Ovary (tissue), 9 donors: ENCODE measurements around the gene SLC30A10. TPM values are rescaled to one million over a fixed set of nuclear protein-coding genes. Genes with fewer than 3 reads are reported as not detected.
"Not testable (repeated sequence)": the region's sequence is repeated elsewhere in the genome, so short reads cannot be mapped to it uniquely, and the experiment has no call there.

ENCODE experiments used
- DNase-seq, 5 donors: peaks; one replicate each; pipeline ENCODE4 v3.0.0-alpha.2; 2019 to 2020
- H3K27ac ChIP-seq, 2 donors: fragments of 200-600 bp; one replicate each; pipeline versions ENCODE4 v1.5.1 to v1.8.0; 2019 to 2022
- H3K27me3 ChIP-seq: fragments of 200-600 bp; one replicate; pipeline ENCODE4 v1.8.0; 2022
- H3K36me3 ChIP-seq: fragments of 200-600 bp; sonication (generic); one replicate; pipeline ENCODE4 v1.5.1; 2019
- H3K4me1 ChIP-seq: one replicate; pipeline ENCODE4 v1.8.1; 2013; ENCODE audit warnings: mild to moderate bottlenecking, moderate library complexity; ENCODE audit not compliant: insufficient read depth
- H3K4me3 ChIP-seq: fragments of 200-600 bp; sonication (generic); one replicate; pipeline ENCODE4 v1.5.1; 2017
- H3K9me3 ChIP-seq, 2 donors: fragments of 200-600 bp in 1 of 2; sonication (generic) in 1 of 2; one replicate each; pipeline versions ENCODE4 v1.5.1 to v1.8.1; 2013 to 2019; ENCODE audit warnings: mild to moderate bottlenecking in 1 of 2, moderate library complexity in 1 of 2
- EP300 ChIP-seq: sonication (generic); formaldehyde crosslinking; IDR thresholded peaks from one replicate; pipeline ENCODE4 v1.6.1; 2017; ENCODE audit warnings: antibody characterized with exemption
- POLR2A ChIP-seq: fragments of 450-650 bp; IDR thresholded peaks from one replicate; pipeline ENCODE4 v1.6.1; 2017; ENCODE audit warnings: antibody characterized with exemption, mild to moderate bottlenecking, moderate library complexity
- WGBS, 3 donors: extraction: QIAGEN DNeasy Blood & Tissue Kit in 1 of 3; methylation state at CpG; one replicate each; pipeline versions ENCODE4 v1.1.5 to v1.1.7; 2013 to 2017; 5-methylcytosine and 5-hydroxymethylcytosine counted together
- intact Hi-C, 4 donors: fragments of 100-400 bp; cut with DNase I; formaldehyde crosslinking; loops; one replicate each; pipeline versions ENCODE4 v1.11.0 to v1.15.1; 2022 to 2023
- polyA plus RNA-seq, 2 donors: library from polyadenylated mRNA; stranded (reverse); fragments of 200-250 nt in 1 of 2; fragments of 350-450 nt in 1 of 2; fragmentation: Illumina TruSeq in 1 of 2; extraction: RNeasy Lipid Tissue Mini Kit (QIAGEN cat#74804) in 1 of 2; gene quantifications; one replicate each; pipeline ENCODE4 v1.2.3, GENCODE V29; 2013 to 2014
- total RNA-seq, 7 donors: library from RNA; depleted of rRNA in 2 of 7; stranded (reverse); fragments of >200 nt in 2 of 7; fragmentation: NEBNext Ultra II Directional in 3 of 7; extraction: Animal tissue kit (Norgen Biotek cat#: 25700) in 3 of 7; gene quantifications; one replicate each; pipeline versions ENCODE4 v1.1.0 to v1.2.4, GENCODE V29; 2016 to 2023
- TF ChIP-seq, protein P1 (sequence below), 3 donors: fragments of 450-650 bp in 2 of 3; fragments of 200-600 bp in 1 of 3; IDR thresholded peaks; one replicate each; pipeline versions ENCODE4 v1.5.1 to v1.8.0; 2016 to 2022; ENCODE audit warnings: antibody characterized with exemption in 3 of 3, mild to moderate bottlenecking in 1 of 3
- donor health status: DM: no; HTN: no; CAD: no; lungs with moderate emphysema.
- donor health status: DM: no; HTN: no; CAD: no.
- donor health status: Bipolar disorder and iron deficiency.
- donor health status: DM: yes; HTN: yes; CAD: no.
- donor health status: DM: no; HTN: no; CAD: no.
- donor health status: DM: yes; HTN: yes; CAD: no.

The SLC30A10 gene
- total and polyA plus RNA-seq, 9 donors = 0.18 to 2.9 (median 0.48) TPM

DNA sequence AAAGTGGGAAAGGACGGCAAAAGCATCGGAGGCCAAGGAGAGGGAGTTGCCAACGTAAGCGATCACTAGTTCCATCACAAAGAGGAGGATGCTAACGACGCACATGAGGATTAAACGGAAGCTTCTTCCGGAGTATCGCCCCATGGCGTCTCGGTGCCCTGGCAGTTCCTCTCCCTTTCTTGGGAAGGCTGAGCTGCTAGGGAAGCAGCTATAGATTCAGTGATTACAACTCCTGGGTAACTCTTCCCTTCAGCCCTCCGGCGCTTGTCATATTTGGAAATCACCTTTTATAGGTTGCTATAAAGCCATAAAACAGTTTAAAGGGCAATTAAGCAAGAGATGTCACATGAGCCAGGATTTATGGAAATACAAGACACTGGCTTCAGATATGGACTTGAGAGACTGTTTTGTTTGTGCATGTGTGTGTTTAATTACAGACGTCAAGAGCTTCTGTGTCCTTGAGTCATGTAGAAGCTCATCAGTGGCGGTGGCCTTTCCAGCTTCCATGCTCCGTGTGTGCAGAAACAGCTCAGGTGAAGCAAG, 30.6 kb upstream of the SLC30A10 start:
- intact Hi-C loops = no loop called here
- no peak overlapping the region for H3K27ac ChIP-seq
- H3K4me3 ChIP-seq = no peak overlapping the region
- no peaks in the 10 kb centered on the region for H3K9me3 ChIP-seq
- DNase-seq = no peak
- TF ChIP-seq EP300 (no peak), POLR2A (no peak)
- TF ChIP-seq, protein P1, sequence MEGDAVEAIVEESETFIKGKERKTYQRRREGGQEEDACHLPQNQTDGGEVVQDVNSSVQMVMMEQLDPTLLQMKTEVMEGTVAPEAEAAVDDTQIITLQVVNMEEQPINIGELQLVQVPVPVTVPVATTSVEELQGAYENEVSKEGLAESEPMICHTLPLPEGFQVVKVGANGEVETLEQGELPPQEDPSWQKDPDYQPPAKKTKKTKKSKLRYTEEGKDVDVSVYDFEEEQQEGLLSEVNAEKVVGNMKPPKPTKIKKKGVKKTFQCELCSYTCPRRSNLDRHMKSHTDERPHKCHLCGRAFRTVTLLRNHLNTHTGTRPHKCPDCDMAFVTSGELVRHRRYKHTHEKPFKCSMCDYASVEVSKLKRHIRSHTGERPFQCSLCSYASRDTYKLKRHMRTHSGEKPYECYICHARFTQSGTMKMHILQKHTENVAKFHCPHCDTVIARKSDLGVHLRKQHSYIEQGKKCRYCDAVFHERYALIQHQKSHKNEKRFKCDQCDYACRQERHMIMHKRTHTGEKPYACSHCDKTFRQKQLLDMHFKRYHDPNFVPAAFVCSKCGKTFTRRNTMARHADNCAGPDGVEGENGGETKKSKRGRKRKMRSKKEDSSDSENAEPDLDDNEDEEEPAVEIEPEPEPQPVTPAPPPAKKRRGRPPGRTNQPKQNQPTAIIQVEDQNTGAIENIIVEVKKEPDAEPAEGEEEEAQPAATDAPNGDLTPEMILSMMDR (IDR thresholded peaks at IDR 0.05) = no peak
- no peaks in the 10 kb centered on the region for H3K4me1 ChIP-seq
- WGBS, 3 donors = 72 to 79% (median 76%) methylated on average over 16 of the region's 16 CpGs
- H3K36me3 ChIP-seq = no peaks in the 10 kb centered on the region
- H3K27me3 ChIP-seq = no peaks in the 10 kb centered on the region

DNA sequence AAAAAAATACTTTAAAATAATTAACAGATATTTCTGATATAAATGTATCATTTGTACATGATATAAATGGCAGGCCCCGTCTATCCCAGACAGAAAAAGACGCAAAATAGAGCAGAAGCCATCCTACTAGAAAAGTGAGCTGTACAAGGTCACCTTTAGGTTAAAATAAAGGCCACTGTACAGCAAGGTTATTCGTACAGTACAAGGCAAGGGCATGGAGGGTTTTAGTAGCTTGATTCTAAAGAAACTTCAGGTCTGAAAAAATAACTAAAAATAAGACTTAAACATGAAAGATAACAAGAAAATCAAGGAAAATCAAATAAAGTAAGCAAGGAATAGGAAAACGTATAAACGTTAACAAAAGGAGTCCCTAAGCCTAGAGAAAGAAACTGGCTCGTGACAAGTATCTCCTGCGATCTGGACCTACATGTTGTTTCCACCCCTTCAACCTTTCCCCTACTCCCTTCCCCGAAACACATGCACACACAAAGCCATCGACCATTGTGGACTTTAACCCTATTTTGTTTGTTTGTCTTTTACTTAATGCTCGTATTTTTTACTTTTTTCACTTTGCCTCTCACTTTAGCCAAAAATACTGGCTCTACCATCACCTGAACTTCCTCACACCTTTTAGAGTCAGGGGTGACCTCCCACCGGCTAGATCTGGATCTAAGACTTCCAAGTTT, 26.5 kb upstream of the SLC30A10 start:
- intact Hi-C loops = no loop called here
- no peaks in the 10 kb centered on the region for H3K4me1 ChIP-seq
- no peak for TF ChIP-seq EP300
- no peak for TF ChIP-seq POLR2A
- TF ChIP-seq, protein P1 (IDR thresholded peaks at IDR 0.05) = no peak

DNA sequence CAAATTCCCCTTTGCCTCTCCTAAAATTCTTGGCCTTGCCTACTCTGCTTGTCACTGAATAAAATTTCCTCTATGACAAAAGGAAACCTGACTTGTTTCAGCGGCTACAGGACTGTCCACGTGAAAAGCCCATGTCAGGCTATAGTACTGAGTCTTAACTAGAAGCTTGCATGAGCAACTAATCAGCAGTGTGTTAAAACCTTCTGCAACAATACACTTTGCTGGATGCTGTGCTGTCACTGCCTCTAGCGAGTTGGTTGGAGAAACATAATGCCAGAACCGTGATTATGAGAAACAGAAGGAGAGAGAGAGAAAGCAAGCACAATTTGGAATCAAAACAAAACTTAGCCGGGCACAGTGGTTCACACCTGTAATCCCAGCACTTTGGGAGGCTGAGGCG, 25.7 kb upstream of the SLC30A10 start:
- Histone ChIP-seq H3K4me3 (no peak overlapping the region), H3K27ac (no peak overlapping the region), H3K36me3 (no peaks in the 10 kb centered on the region), H3K9me3 (no peaks in the 10 kb centered on the region), H3K27me3 (no peaks in the 10 kb centered on the region), H3K4me1 (no peaks in the 10 kb centered on the region)
- intact Hi-C loops = no loop called here
- 76 to 88% (median 86%) methylated on average over 6 of the region's 6 CpGs for WGBS, 3 donors
- no peak for DNase-seq
- TF ChIP-seq POLR2A = no peak
- TF ChIP-seq, protein P1 (IDR thresholded peaks at IDR 0.05) = no peak
- TF ChIP-seq EP300 = no peak

More for the DNA sequence above, 26.5 kb upstream of the SLC30A10 start:
- no peak for DNase-seq
- Histone ChIP-seq H3K4me3 (no peak overlapping the region), H3K36me3 (no peaks in the 10 kb centered on the region), H3K9me3 (no peaks in the 10 kb centered on the region), H3K27me3 (no peaks in the 10 kb centered on the region), H3K27ac (no peak overlapping the region)
- WGBS, 3 donors = 67 to 79% (median 76%) methylated on average over 11 of the region's 11 CpGs

DNA sequence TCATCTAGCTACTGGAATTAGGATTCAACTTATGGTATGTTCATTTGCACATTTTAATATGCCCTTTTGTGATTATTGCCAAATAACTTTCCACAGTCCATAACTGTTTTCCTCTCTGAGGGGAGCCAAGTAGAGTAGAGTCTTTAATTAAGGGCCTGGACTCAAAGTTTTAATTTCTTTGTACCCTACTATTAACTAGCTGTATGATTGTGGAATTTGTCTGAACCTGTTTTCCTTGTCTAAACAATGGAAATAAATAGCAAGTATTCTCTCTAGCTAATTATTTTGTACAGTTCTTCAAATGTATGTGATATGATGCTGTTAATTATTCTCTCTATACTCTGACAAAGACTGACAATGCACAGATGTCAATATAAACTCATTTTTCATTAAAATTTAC, 24.0 kb upstream of the SLC30A10 start:
- intact Hi-C loops = no loop called here
- Histone ChIP-seq H3K27ac (no peak overlapping the region), H3K36me3 (no peaks in the 10 kb centered on the region), H3K27me3 (no peaks in the 10 kb centered on the region), H3K4me3 (no peak overlapping the region), H3K4me1 (no peaks in the 10 kb centered on the region), H3K9me3 (no peaks in the 10 kb centered on the region)
- no peak for DNase-seq
- TF ChIP-seq EP300 = no peak
- TF ChIP-seq POLR2A = no peak
- TF ChIP-seq, protein P1 (IDR thresholded peaks at IDR 0.05) = no peak

DNA sequence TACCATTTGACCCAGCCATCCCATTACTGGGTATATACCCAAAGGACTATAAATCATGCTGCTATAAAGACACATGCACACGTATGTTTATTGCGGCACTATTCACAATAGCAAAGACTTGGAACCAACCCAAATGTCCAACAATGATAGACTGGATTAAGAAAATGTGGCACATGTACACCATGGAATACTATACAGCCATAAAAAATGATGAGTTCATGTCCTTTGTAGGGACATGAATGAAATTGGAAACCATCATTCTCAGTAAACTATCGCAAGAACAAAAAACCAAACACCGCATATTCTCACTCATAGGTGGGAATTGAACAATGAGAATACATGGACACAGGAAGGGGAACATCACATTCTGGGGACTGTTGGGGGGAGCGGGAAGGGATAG, 20.9 kb upstream of the SLC30A10 start:
- DNase-seq, intact Hi-C loops, H3K4me3 ChIP-seq, H3K27me3 ChIP-seq, H3K27ac ChIP-seq, H3K9me3 ChIP-seq, H3K36me3 ChIP-seq, H3K4me1 ChIP-seq: not testable (repeated sequence)
- 89 to 98% (median 92%) methylated on average over 3 to 5 of the region's 5 CpGs for WGBS, 3 donors

DNA sequence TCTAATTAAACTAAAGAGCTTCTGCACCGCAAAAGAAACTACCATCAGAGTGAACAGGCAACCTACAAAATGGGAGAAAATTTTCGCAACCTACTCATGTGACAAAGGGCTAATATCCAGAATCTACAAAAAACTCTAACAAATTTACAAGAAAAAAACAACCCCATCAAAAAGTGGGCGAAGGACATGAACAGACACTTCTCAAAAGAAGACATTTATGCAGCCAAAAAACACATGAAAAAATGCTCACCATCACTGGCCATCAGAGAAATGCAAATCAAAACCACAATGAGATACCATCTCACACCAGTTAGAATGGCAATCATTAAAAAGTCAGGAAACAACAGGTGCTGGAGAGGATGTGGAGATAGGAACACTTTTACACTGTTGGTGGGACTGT, 20.4 kb upstream of the SLC30A10 start:
- 91 to 95% (median 94%) methylated on average over 3 of the region's 3 CpGs for WGBS, 3 donors
- H3K27ac ChIP-seq, DNase-seq, intact Hi-C loops, H3K9me3 ChIP-seq, H3K27me3 ChIP-seq, H3K36me3 ChIP-seq, H3K4me1 ChIP-seq, H3K4me3 ChIP-seq: not testable (repeated sequence)
